Calu3 (cell line): ENCODE results near the gene NLN. TPM values are rescaled to one million over a fixed set of nuclear protein-coding genes. Genes with fewer than 3 reads are reported as not detected.

Experiments
- BruUV-seq: library from RNA; stranded (reverse); fragments of 400-500 nt; replicated peaks from 2 replicates; lab custom pipeline; 2021; lab: Mats Ljungman, UMichigan
- CTCF ChIA-PET: fragments of 300-600 bp; sonication (Branson Sonifier 250); formaldehyde crosslinking; loops from one replicate; lab custom pipeline; 2022; ENCODE audit warnings: antibody characterized with exemption; lab: Charles Lee
- DNase-seq: peaks from one replicate; pipeline ENCODE4 v3.0.0; 2022
- H3K27ac Mint-ChIP-seq: one replicate; pipeline ENCODE4 v1.8.0; 2022; ENCODE audit warnings: mixed read lengths; ENCODE audit not compliant: unreplicated experiment
- H3K27me3 Mint-ChIP-seq: one replicate; pipeline ENCODE4 v1.8.0; 2022; ENCODE audit warnings: mixed read lengths; ENCODE audit not compliant: unreplicated experiment
- H3K36me3 Mint-ChIP-seq: one replicate; pipeline ENCODE4 v1.8.0; 2022; ENCODE audit warnings: mild to moderate bottlenecking, moderate library complexity, mixed read lengths; ENCODE audit not compliant: insufficient read depth, unreplicated experiment
- H3K4me1 Mint-ChIP-seq: one replicate; pipeline ENCODE4 v1.8.0; 2022; ENCODE audit warnings: mild to moderate bottlenecking, low read depth, mixed read lengths; ENCODE audit not compliant: unreplicated experiment
- H3K4me3 Mint-ChIP-seq: one replicate; pipeline ENCODE4 v1.8.0; 2022; ENCODE audit warnings: mild to moderate bottlenecking, low read depth, moderate library complexity, mixed read lengths; ENCODE audit not compliant: unreplicated experiment
- H3K9me3 Mint-ChIP-seq: one replicate; pipeline ENCODE4 v1.8.0; 2022; ENCODE audit warnings: low read depth, mixed read lengths; ENCODE audit not compliant: unreplicated experiment
- intact Hi-C: fragments of 100-400 bp; cut with micrococcal nuclease; formaldehyde crosslinking; loops from one replicate; pipeline ENCODE4 v1.10.0; 2022; ENCODE audit not compliant: unreplicated experiment
- total RNA-seq: library from RNA; stranded (reverse); gene quantifications from 2 replicates; pipeline ENCODE4 v1.2.3, GENCODE V29; 2022
- TF ChIP-seq, protein P1 (sequence below): fragments of 200-600 bp; IDR thresholded peaks from one replicate; pipeline ENCODE4 v1.8.0; 2022; ENCODE audit warnings: antibody characterized with exemption; ENCODE audit not compliant: unreplicated experiment

The NLN gene
- total RNA-seq, 1 experiment from 2014 or later: 47.9 TPM

DNA sequence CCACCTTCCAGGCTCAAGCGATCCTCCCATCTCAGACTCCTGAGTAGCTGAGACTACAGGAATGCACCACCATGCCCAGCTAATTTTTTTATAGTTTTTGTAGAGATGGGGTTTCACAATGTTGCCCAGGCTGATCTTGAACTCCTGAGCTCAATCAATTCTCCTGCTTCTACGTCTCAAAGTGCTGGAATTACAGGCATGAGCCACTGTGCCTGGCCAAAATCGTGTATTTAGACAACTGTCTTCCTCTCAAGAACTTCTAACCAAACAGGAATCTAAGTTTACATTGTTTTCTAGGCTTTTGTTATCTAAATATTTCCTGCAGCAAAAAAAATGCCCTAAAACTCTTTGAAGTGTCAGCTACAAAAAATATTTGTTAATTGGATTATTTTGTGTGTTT lies 78.8 kb downstream of the NLN start:
- BruUV-seq: no TSS peak
- H3K4me3 Mint-ChIP-seq: no peak overlapping the region
- TF ChIP-seq, protein P1, sequence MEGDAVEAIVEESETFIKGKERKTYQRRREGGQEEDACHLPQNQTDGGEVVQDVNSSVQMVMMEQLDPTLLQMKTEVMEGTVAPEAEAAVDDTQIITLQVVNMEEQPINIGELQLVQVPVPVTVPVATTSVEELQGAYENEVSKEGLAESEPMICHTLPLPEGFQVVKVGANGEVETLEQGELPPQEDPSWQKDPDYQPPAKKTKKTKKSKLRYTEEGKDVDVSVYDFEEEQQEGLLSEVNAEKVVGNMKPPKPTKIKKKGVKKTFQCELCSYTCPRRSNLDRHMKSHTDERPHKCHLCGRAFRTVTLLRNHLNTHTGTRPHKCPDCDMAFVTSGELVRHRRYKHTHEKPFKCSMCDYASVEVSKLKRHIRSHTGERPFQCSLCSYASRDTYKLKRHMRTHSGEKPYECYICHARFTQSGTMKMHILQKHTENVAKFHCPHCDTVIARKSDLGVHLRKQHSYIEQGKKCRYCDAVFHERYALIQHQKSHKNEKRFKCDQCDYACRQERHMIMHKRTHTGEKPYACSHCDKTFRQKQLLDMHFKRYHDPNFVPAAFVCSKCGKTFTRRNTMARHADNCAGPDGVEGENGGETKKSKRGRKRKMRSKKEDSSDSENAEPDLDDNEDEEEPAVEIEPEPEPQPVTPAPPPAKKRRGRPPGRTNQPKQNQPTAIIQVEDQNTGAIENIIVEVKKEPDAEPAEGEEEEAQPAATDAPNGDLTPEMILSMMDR: no peak
- no peak overlapping the region for H3K27ac Mint-ChIP-seq
- intact Hi-C loops: no loop called here
- DNase-seq: no peak
- H3K4me1 Mint-ChIP-seq: no peaks in the 10 kb centered on the region
- H3K27me3 Mint-ChIP-seq: no peaks in the 10 kb centered on the region
- H3K9me3 Mint-ChIP-seq: no peaks in the 10 kb centered on the region
- H3K36me3 Mint-ChIP-seq: peaks cover 13% of the 10 kb centered on the region
- CTCF ChIA-PET: no interaction called here

DNA sequence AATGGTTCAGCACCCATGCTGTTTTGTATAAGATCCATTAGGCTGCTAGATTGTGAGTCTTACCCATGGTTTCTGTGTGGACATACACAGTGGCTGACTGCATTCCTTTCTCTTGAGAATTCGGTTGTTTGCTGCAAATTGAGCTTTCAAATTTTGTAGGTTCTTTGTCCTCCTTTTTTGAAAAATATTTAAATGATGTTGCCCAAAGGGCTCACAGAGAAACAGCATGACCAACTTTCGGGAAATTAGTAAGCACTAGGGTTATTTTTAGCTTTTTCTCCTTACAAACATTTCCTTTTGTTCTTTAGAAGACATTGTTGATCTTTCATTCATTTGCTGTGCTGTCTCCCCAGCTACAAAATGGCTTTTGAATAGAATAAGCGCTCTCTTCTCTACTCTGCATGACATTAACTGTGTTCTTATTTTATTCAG lies 79.4 kb downstream of the NLN start:
- no TSS peak for BruUV-seq

DNA sequence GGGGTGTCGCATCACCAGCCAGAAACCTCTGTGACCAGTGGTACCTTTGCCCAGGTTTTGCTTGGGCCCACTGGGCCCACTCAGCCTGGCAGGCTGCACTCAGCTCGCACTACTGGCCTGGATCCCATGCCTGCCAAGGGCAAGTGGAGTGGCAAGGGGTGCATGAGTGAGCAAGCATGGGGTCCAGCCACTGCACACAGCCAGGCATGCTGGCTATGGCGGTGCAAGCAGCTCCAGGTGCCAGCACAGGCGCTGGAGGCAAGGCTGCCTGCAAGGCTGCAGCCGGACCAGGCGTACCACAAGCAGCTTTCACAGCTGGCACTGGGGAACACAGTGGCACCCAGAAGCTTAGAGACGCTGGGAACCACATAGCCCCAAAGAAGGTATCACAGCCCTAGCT lies 80.1 kb downstream of the NLN start:
- CTCF ChIA-PET: no interaction called here
- TF ChIP-seq, protein P1: no peak
- H3K9me3 Mint-ChIP-seq: no peaks in the 10 kb centered on the region
- intact Hi-C loops: no loop called here
- no TSS peak for BruUV-seq
- H3K27me3 Mint-ChIP-seq: no peaks in the 10 kb centered on the region
- no peak for DNase-seq
- peaks cover 17% of the 10 kb centered on the region for H3K36me3 Mint-ChIP-seq
- H3K4me3 Mint-ChIP-seq: no peak overlapping the region
- no peaks in the 10 kb centered on the region for H3K4me1 Mint-ChIP-seq
- no peak overlapping the region for H3K27ac Mint-ChIP-seq

More for the DNA sequence above, 79.4 kb downstream of the NLN start:
- Mint-ChIP-seq H3K4me3 (no peak overlapping the region), H3K4me1 (no peaks in the 10 kb centered on the region), H3K9me3 (no peaks in the 10 kb centered on the region), H3K36me3 (peaks cover 13% of the 10 kb centered on the region), H3K27me3 (no peaks in the 10 kb centered on the region), H3K27ac (no peak overlapping the region)
- no peak for DNase-seq
- TF ChIP-seq, protein P1: no peak
- CTCF ChIA-PET: no interaction called here
- intact Hi-C loops: no loop called here

DNA sequence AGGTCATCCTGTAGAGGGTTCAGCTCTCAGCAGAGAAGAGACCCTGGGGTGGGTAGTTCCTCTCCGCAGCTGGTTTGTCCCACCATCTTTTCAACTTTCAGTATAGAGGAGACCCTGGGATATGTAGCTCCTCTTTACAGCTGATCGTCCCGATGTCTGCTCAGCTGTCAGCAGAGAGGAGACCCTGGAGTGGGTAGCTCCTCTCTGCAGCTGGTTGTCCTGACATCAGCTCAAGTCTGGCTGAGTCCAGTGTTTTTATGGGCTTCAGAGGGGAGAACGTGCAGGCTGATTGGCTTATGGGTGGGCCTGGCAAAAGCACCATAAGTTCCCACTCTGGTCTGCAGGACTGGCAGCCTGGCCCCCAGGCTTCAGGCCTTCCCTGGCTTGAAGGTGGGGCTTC lies 80.8 kb downstream of the NLN start:
- CTCF ChIA-PET: no interaction called here
- DNase-seq: no peak
- H3K4me1 Mint-ChIP-seq: no peaks in the 10 kb centered on the region
- no peaks in the 10 kb centered on the region for H3K27me3 Mint-ChIP-seq
- H3K4me3 Mint-ChIP-seq: no peak overlapping the region
- BruUV-seq: no TSS peak
- H3K9me3 Mint-ChIP-seq: no peaks in the 10 kb centered on the region
- TF ChIP-seq, protein P1: no peak
- H3K36me3 Mint-ChIP-seq: peaks cover 15% of the 10 kb centered on the region
- H3K27ac Mint-ChIP-seq: no peak overlapping the region
- intact Hi-C loops: no loop called here
